ENCODE data around the gene CD2.

GRCh38 chr1:116731439-116731838 is 22.8 kb upstream of the CD2 start:
- TF ChIP-seq POLR2AphosphoS5 (IDR thresholded peaks at IDR 0.05; ENCODE audit: borderline replicate concordance, low read depth, low read length) (no peak), EZH2 (IDR thresholded peaks at IDR 0.05) (no peak)

Data from SK-N-MC (cell line).